ENCODE measurements around the gene AGO3. TPM values are rescaled to one million over a fixed set of nuclear protein-coding genes. Genes with fewer than 3 reads are reported as not detected.
A peak's percentile ranks its signal among the peaks of the same experiment; 100 is the strongest.

The AGO3 gene
- total RNA-seq, 1 donor from 2014 or later: 27.0 TPM

DNA sequence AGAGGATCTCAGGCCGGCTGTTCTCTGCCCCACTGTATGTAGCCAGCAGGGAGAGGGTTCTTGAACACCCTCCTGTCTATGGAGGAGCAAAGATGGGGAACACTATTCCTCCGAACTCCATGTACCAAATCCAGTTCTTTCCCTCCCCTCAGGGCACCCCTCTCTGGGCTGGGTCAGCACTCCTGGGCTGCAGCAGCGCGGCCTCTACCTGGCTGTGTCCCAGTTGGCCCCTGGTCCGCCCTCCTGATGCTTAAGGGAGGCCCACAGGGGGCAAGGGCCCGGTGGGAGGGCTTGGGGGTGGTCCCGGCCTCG lies 157.3 kb downstream of the AGO3 start:
- Histone ChIP-seq H3K27ac (ENCODE audit: low read depth, low read length) (no peak overlapping the region), H3K79me2 (ENCODE audit: insufficient read depth, low read length) (peaks cover 38% of the 10 kb centered on the region), H3K4me2 (ENCODE audit: low read length) (peak overlapping the region; percentile 97), H4K20me1 (ENCODE audit: insufficient read depth, low read length) (peaks cover 24% of the 10 kb centered on the region), H3K9me3 (ENCODE audit: insufficient read depth, low read depth, low read length) (no peaks in the 10 kb centered on the region), H2AFZ (ENCODE audit: low read depth, low read length) (peak overlapping the region; percentile 97), H3K36me3 (ENCODE audit: insufficient read depth, low read length) (peaks cover 20% of the 10 kb centered on the region), H3K4me3 (ENCODE audit: insufficient read depth, low read depth, low read length) (peak overlapping the region; percentile 97), H3K27me3 (ENCODE audit: insufficient read depth, low read length) (no peaks in the 10 kb centered on the region), H3K9ac (ENCODE audit: low read length) (peak overlapping the region; percentile 94), H3K4me1 (ENCODE audit: insufficient read depth, low read length) (peaks cover 20% of the 10 kb centered on the region)
- no peak for TF ChIP-seq EZH2 (IDR thresholded peaks at IDR 0.05; ENCODE audit: insufficient read depth, low read length)
- TF ChIP-seq, protein P1, sequence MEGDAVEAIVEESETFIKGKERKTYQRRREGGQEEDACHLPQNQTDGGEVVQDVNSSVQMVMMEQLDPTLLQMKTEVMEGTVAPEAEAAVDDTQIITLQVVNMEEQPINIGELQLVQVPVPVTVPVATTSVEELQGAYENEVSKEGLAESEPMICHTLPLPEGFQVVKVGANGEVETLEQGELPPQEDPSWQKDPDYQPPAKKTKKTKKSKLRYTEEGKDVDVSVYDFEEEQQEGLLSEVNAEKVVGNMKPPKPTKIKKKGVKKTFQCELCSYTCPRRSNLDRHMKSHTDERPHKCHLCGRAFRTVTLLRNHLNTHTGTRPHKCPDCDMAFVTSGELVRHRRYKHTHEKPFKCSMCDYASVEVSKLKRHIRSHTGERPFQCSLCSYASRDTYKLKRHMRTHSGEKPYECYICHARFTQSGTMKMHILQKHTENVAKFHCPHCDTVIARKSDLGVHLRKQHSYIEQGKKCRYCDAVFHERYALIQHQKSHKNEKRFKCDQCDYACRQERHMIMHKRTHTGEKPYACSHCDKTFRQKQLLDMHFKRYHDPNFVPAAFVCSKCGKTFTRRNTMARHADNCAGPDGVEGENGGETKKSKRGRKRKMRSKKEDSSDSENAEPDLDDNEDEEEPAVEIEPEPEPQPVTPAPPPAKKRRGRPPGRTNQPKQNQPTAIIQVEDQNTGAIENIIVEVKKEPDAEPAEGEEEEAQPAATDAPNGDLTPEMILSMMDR (IDR thresholded peaks at IDR 0.05; ENCODE audit: insufficient read depth, low read depth, low read length): no peak
- Mint-ChIP-seq H3K27ac (ENCODE audit: unreplicated experiment) (no peak overlapping the region), H3K36me3 (ENCODE audit: low read depth, unreplicated experiment) (peaks cover 10% of the 10 kb centered on the region), H3K9me3 (ENCODE audit: unreplicated experiment) (no peaks in the 10 kb centered on the region), H3K27me3 (ENCODE audit: low read depth, unreplicated experiment) (no peaks in the 10 kb centered on the region), H3K4me3 (ENCODE audit: unreplicated experiment) (no peak overlapping the region), H3K4me1 (ENCODE audit: low read depth, unreplicated experiment) (peaks cover 10% of the 10 kb centered on the region)
- FAIRE-seq (no peak), DNase-seq (ENCODE audit: low read depth) (no peak)

DNA sequence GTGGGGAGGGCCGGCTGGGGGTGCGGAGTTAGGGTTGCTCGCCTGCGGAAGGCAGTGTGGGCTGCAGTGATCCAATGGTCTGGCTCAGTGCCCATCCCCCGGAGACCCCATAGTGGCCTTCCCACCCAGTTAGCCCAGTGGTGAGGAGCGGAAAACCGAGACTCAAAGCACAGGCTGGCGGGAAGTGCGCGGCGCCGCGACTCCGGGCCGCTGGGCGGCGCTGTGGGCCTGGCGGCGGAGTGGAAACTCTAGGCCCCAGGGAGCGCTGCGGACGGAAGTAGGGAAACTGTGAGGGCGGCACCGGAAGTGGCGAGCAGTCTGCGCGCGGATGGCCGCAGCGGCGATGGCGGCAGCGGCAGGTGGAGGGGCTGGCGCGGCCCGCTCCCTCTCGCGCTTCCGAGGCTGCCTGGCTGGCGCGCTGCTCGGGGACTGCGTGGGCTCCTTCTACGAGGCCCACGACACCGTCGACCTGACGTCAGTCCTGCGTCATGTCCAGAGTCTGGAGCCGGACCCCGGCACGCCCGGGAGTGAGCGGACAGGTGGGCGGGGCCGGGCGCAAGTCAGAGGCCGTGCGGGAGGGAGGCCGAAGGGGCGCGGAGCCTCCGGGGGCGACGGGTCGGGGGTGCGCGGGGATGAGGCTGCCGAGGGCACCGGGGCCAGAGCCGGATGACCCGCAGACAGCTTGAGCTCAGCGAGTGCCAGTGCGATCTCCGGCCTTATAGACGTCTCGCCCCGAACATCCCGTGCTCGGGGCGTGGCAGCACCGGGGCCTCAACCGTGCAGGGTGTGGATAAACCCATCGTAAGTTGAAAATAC lies 157.9 kb downstream of the AGO3 start, which contains the start of gene ADPRS:
Gene ADPRS, plus strand, starts transcription at position 316 of the 816 bp plus-strand sequence. Its CDS starts 13 bp downstream, at position 329.
- Mint-ChIP-seq H3K9me3 (ENCODE audit: unreplicated experiment) (no peaks in the 10 kb centered on the region), H3K4me1 (ENCODE audit: low read depth, unreplicated experiment) (peaks cover 10% of the 10 kb centered on the region), H3K27me3 (ENCODE audit: low read depth, unreplicated experiment) (no peaks in the 10 kb centered on the region), H3K27ac (ENCODE audit: unreplicated experiment) (peak within 1 kb of the TSS; percentile 99), H3K4me3 (ENCODE audit: unreplicated experiment) (peak within 1 kb of the TSS; percentile 95), H3K36me3 (ENCODE audit: low read depth, unreplicated experiment) (peaks cover 16% of the 10 kb centered on the region)
- Histone ChIP-seq H3K4me2 (ENCODE audit: low read length) (peak within 1 kb of the TSS; percentile 97), H2AFZ (ENCODE audit: low read depth, low read length) (peak within 1 kb of the TSS; percentile 97), H3K27me3 (ENCODE audit: insufficient read depth, low read length) (no peaks in the 10 kb centered on the region), H3K9ac (ENCODE audit: low read length) (peak within 1 kb of the TSS; percentile 94), H3K4me1 (ENCODE audit: insufficient read depth, low read length) (peaks cover 20% of the 10 kb centered on the region), H3K4me3 (ENCODE audit: insufficient read depth, low read depth, low read length) (peak within 1 kb of the TSS; percentile 97), H4K20me1 (ENCODE audit: insufficient read depth, low read length) (peaks cover 29% of the 10 kb centered on the region), H3K79me2 (ENCODE audit: insufficient read depth, low read length) (peaks cover 44% of the 10 kb centered on the region), H3K27ac (ENCODE audit: low read depth, low read length) (peak within 1 kb of the TSS; percentile 85), H3K9me3 (ENCODE audit: insufficient read depth, low read depth, low read length) (no peaks in the 10 kb centered on the region), H3K36me3 (ENCODE audit: insufficient read depth, low read length) (peaks cover 24% of the 10 kb centered on the region)
- peak; percentile 86 for DNase-seq (ENCODE audit: low read depth)
- TF ChIP-seq, protein P1 (IDR thresholded peaks at IDR 0.05; ENCODE audit: insufficient read depth, low read depth, low read length): peak; percentile 69
- no peak for TF ChIP-seq EZH2 (IDR thresholded peaks at IDR 0.05; ENCODE audit: insufficient read depth, low read length)
- FAIRE-seq: no peak

Data from astrocyte (in vitro differentiated cells and primary cell).